K562 (cell line): ENCODE measurements around the gene CAMSAP2. TPM values are rescaled to one million over a fixed set of nuclear protein-coding genes. Genes with fewer than 3 reads are reported as not detected.
A peak's percentile ranks its signal among the peaks of the same experiment; 100 is the strongest.

Experiments
- CAMTA2 ChIP-seq: fragments of 250-450 bp; sonication (Bioruptor Pico); conservative IDR thresholded peaks from 2 replicates; pipeline ENCODE4 v1.5.1; 2022
- CBFA2T2 ChIP-seq: fragments of 450-650 bp; conservative IDR thresholded peaks from 2 replicates; pipeline ENCODE4 v1.6.1; 2017; ENCODE audit warnings: mild to moderate bottlenecking
- CBX2 ChIP-seq: fragments of 200-600 bp; sonication (generic); IDR thresholded peaks from one replicate; pipeline ENCODE4 v1.6.1; 2012; ENCODE audit warnings: mild to moderate bottlenecking, low read length, inconsistent platforms; ENCODE audit not compliant: insufficient read depth, poor library complexity, severe bottlenecking
- CUX1 ChIP-seq: fragments of 200-800 bp; sonication (Bioruptor generic); IDR thresholded peaks from 2 replicates; pipeline ENCODE4 v1.6.1; 2016; ENCODE audit warnings: missing genetic modification characterization, missing compliant biosample characterization
- GTF2F1 ChIP-seq: IDR thresholded peaks from 2 replicates; pipeline ENCODE4 v1.6.1; 2011; ENCODE audit warnings: low read depth, low read length, improper control_type of control experiment
- HNRNPK ChIP-seq: fragments of 200-400 bp; formaldehyde crosslinking; IDR thresholded peaks from one replicate; pipeline ENCODE4 v1.6.1; 2018; ENCODE audit warnings: mild to moderate bottlenecking, low read depth, low read length; ENCODE audit not compliant: poor library complexity, severe bottlenecking
- NFE2 ChIP-seq: IDR thresholded peaks from 2 replicates; pipeline ENCODE4 v1.6.1; 2014; ENCODE audit warnings: antibody characterized with exemption, low read depth
- PTBP1 ChIP-seq: fragments of 200-400 bp; formaldehyde crosslinking; IDR thresholded peaks from 2 replicates; pipeline ENCODE4 v1.6.1; 2017; ENCODE audit warnings: low read depth, low read length
- SIN3A ChIP-seq, 2 experiments: fragments of 150-350 bp in 1 of 2; IDR thresholded peaks; 2 replicates each; pipeline ENCODE4 v1.6.1; 2011 to 2016; ENCODE audit warnings: borderline replicate concordance in 2 of 2, low read depth in 2 of 2, low read length in 2 of 2, mild to moderate bottlenecking in 2 of 2, moderate library complexity in 2 of 2; ENCODE audit not compliant: control insufficient read depth in 1 of 2
- TEAD1 ChIP-seq, 2 experiments: fragments of 450-650 bp in 1 of 2; sonication (generic) in 1 of 2; formaldehyde crosslinking; IDR thresholded peaks; 2 replicates each; pipeline versions ENCODE4 v1.4.0 to v1.8.0; 2020 to 2022; ENCODE audit warnings: mild to moderate bottlenecking in 2 of 2, missing genetic modification reagents in 1 of 2
- TEAD4 ChIP-seq, 2 experiments: sonication (generic) in 1 of 2; formaldehyde crosslinking in 1 of 2; IDR thresholded peaks; 2 replicates each; pipeline versions ENCODE4 v1.6.1 to v1.8.0; 2012 to 2022; ENCODE audit warnings: borderline replicate concordance in 1 of 2, inconsistent platforms in 1 of 2, low read length in 1 of 2, mild to moderate bottlenecking in 1 of 2, missing genetic modification reagents in 1 of 2
- TOE1 ChIP-seq, 2 experiments: fragments of 450-650 bp in 1 of 2; sonication (generic) in 1 of 2; formaldehyde crosslinking in 1 of 2; IDR thresholded peaks; 2 replicates each; pipeline versions ENCODE4 v1.7.1 to v1.8.0; 2016 to 2022; ENCODE audit warnings: borderline replicate concordance in 2 of 2, mild to moderate bottlenecking in 2 of 2, antibody characterized with exemption in 1 of 2, inconsistent platforms in 1 of 2, low read depth in 1 of 2, missing genetic modification reagents in 1 of 2, moderate library complexity in 1 of 2
- ZKSCAN3 ChIP-seq: fragments of 250-450 bp; sonication (Bioruptor Pico); IDR thresholded peaks from 2 replicates; pipeline ENCODE4 v1.4.0; 2020
- ZNF124 ChIP-seq: sonication (generic); formaldehyde crosslinking; IDR thresholded peaks from 2 replicates; pipeline ENCODE4 v1.8.1; 2022; ENCODE audit warnings: missing genetic modification reagents
- ZNF175 ChIP-seq: fragments of 200-800 bp; sonication (Bioruptor generic); IDR thresholded peaks from 2 replicates; pipeline ENCODE4 v1.6.1; 2016; ENCODE audit warnings: low read depth, mild to moderate bottlenecking, missing genetic modification characterization, missing compliant biosample characterization
- ZNF24 ChIP-seq: fragments of 450-650 bp; IDR thresholded peaks from 2 replicates; pipeline ENCODE4 v1.6.1; 2016
- ZNF277 ChIP-seq: fragments of 250-450 bp; sonication (Bioruptor Pico); IDR thresholded peaks from 2 replicates; pipeline ENCODE4 v1.8.0; 2022; ENCODE audit warnings: inconsistent platforms, mild to moderate bottlenecking, moderate library complexity, borderline replicate concordance
- polyA plus RNA-seq, 8 experiments: library from polyadenylated mRNA; depleted of rRNA in 4 of 8; stranded (reverse) in 5 of 8; unstranded in 3 of 8; fragments of >200 nt; fragmentation: Nextera tagmentation in 2 of 8; fragmentation: Illumina TruSeq in 1 of 8; extraction: Ambion mirVana in 2 of 8; extraction: Trizol in 1 of 8; gene quantifications; 2 replicates each; pipeline versions ENCODE4 v1.2.1 to v1.2.3, GENCODE V29; 2011 to 2014; ENCODE audit warnings: inconsistent platforms in 1 of 8, missing spikeins in 1 of 8
- total RNA-seq, 7 experiments: library from RNA; depleted of rRNA in 6 of 7; stranded (reverse); fragments of >200 nt in 6 of 7; fragmentation: Illumina TruSeq in 2 of 7; extraction: Trizol in 2 of 7; gene quantifications; 2 replicates each; pipeline versions ENCODE4 v1.2.1 to v1.2.3, GENCODE V29; 2011 to 2021; ENCODE audit warnings: low replicate concordance in 1 of 7
- TF ChIP-seq, protein P1 (sequence below): fragments of 450-650 bp; formaldehyde crosslinking; IDR thresholded peaks from 2 replicates; pipeline ENCODE4 v1.4.0; 2022; ENCODE audit warnings: missing genetic modification characterization
- TF ChIP-seq, protein P2 (sequence below): fragments of 250-450 bp; sonication (Bioruptor Pico); IDR thresholded peaks from 2 replicates; pipeline ENCODE4 v1.4.0; 2020; ENCODE audit warnings: mild to moderate bottlenecking, moderate library complexity

The CAMSAP2 gene
- total and polyA plus RNA-seq, 9 of the 15 experiments (the other 6 are each of a cell fraction or from before 2014, with no cell fraction given): 1.4 to 7.5 (median 2.7) TPM

DNA sequence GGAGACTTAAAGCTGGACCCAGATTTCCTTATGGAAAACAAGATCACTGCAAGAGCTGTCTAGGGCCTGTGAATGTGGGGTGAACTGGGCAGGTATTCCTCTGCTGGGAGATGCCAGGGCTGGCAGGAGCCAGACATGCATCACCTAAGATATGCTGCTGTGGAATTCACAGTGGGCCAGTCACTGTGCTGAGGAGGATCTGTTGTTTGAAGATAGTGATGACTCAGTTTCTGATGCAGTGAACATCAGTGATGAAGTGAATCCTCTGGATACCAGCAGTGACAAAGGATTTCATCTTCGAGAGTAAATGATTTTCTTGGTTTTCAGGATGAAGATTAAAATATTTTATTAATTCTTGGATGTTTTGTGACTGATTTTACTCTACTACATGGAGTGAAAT is 29.9 kb upstream of the CAMSAP2 start (continued):
- no peak for TF ChIP-seq CBX2
- no peak for TF ChIP-seq GTF2F1
- no peak for TF ChIP-seq CUX1 (CRISPR knock-in tag)
- TF ChIP-seq PTBP1: no peak
- TF ChIP-seq, protein P1, sequence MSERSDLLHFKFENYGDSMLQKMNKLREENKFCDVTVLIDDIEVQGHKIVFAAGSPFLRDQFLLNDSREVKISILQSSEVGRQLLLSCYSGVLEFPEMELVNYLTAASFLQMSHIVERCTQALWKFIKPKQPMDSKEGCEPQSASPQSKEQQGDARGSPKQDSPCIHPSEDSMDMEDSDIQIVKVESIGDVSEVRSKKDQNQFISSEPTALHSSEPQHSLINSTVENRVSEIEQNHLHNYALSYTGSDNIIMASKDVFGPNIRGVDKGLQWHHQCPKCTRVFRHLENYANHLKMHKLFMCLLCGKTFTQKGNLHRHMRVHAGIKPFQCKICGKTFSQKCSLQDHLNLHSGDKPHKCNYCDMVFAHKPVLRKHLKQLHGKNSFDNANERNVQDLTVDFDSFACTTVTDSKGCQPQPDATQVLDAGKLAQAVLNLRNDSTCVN (CRISPR knock-in tag): no peak
- TF ChIP-seq ZNF277 (CRISPR knock-in tag): no peak
- peak; percentile 66 for TF ChIP-seq CBFA2T2
- no peak for TF ChIP-seq HNRNPK
- TF ChIP-seq, protein P2, sequence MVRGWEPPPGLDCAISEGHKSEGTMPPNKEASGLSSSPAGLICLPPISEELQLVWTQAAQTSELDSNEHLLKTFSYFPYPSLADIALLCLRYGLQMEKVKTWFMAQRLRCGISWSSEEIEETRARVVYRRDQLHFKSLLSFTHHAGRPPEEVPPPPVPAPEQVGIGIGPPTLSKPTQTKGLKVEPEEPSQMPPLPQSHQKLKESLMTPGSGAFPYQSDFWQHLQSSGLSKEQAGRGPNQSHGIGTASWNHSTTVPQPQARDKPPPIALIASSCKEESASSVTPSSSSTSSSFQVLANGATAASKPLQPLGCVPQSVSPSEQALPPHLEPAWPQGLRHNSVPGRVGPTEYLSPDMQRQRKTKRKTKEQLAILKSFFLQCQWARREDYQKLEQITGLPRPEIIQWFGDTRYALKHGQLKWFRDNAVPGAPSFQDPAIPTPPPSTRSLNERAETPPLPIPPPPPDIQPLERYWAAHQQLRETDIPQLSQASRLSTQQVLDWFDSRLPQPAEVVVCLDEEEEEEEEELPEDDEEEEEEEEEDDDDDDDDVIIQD (CRISPR knock-in tag): no peak
- no peak for TF ChIP-seq ZNF24
- TF ChIP-seq CAMTA2 (CRISPR knock-in tag): no peak
- TF ChIP-seq ZNF124 (CRISPR knock-in tag): no peak
- no peak for TF ChIP-seq TOE1 (IDR thresholded peaks at IDR 0.05; ENCODE audit: borderline replicate concordance)
- TF ChIP-seq TOE1 (CRISPR knock-in tag; IDR thresholded peaks at IDR 0.05; ENCODE audit: borderline replicate concordance, low read depth): no peak
- peak; percentile 83 for TF ChIP-seq TEAD4 (IDR thresholded peaks at IDR 0.05; ENCODE audit: low read length)
- TF ChIP-seq TEAD4 (CRISPR knock-in tag; IDR thresholded peaks at IDR 0.05; ENCODE audit: borderline replicate concordance): no peak
- no peak for TF ChIP-seq ZKSCAN3
- no peak for TF ChIP-seq SIN3A (IDR thresholded peaks at IDR 0.05; ENCODE audit: borderline replicate concordance in 2 of 2, control insufficient read depth in 1 of 2, low read depth in 2 of 2, low read length in 2 of 2)
- no peak for TF ChIP-seq ZNF175
- peak in 1 of 2 experiments; percentile 58; a peak in 1 of 4 replicates for TF ChIP-seq TEAD1 (CRISPR knock-in tag; IDR thresholded peaks at IDR 0.05)
- peak; percentile 42; the same call in 1 of the 2 replicates for TF ChIP-seq NFE2
